ENCODE results near the gene KRTAP5-5.

DNA sequence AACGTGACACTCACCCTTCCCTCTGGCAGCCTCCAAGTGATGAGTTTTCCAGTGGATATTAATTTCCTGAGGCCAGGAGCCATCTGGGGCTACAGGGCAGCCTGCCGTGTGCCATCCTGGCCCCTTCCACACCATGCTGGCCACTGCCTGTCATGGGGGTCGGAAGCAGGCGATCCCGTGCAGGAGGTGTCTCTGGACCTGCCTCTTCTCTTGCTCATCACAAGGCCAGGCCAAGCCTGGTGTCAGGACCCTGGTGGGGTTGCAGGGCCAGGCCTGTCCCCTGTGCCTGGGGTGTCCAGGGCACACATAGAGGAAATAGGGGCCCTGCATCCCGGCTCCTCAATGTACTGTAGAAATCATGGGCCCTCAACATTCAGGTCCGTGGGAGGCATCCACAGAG, 24.9 kb upstream of the KRTAP5-5 start:
- TF ChIP-seq TOX (CRISPR knock-in tag; IDR thresholded peaks at IDR 0.05; ENCODE audit: borderline replicate concordance): no peak
- no peak for TF ChIP-seq PATZ1 (CRISPR knock-in tag; IDR thresholded peaks at IDR 0.05; ENCODE audit: borderline replicate concordance)
- TF ChIP-seq, protein P1, sequence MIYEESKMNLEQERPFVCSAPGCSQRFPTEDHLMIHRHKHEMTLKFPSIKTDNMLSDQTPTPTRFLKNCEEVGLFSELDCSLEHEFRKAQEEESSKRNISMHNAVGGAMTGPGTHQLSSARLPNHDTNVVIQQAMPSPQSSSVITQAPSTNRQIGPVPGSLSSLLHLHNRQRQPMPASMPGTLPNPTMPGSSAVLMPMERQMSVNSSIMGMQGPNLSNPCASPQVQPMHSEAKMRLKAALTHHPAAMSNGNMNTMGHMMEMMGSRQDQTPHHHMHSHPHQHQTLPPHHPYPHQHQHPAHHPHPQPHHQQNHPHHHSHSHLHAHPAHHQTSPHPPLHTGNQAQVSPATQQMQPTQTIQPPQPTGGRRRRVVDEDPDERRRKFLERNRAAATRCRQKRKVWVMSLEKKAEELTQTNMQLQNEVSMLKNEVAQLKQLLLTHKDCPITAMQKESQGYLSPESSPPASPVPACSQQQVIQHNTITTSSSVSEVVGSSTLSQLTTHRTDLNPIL (CRISPR knock-in tag; IDR thresholded peaks at IDR 0.05; ENCODE audit: low read depth): no peak
- TF ChIP-seq, protein P2, sequence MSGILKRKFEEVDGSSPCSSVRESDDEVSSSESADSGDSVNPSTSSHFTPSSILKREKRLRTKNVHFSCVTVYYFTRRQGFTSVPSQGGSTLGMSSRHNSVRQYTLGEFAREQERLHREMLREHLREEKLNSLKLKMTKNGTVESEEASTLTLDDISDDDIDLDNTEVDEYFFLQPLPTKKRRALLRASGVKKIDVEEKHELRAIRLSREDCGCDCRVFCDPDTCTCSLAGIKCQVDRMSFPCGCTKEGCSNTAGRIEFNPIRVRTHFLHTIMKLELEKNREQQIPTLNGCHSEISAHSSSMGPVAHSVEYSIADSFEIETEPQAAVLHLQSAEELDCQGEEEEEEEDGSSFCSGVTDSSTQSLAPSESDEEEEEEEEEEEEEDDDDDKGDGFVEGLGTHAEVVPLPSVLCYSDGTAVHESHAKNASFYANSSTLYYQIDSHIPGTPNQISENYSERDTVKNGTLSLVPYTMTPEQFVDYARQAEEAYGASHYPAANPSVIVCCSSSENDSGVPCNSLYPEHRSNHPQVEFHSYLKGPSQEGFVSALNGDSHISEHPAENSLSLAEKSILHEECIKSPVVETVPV (CRISPR knock-in tag; IDR thresholded peaks at IDR 0.05): no peak

All from SK-N-SH treated with all-trans-retinoic acid at 6 μM for 48 hours (cell line).